Measurements from ENCODE around the gene SNAI1.
"Not testable (repeated sequence)": the region's sequence is repeated elsewhere in the genome, so short reads cannot be mapped to it uniquely, and the experiment has no call there.

SNAI1 gene

GRCh38 chr20:49993301-49993751 is 10.5 kb downstream of the SNAI1 start:
- in situ Hi-C loops (cut with MboI; ENCODE audit: low sequenced_read_pairs, unreplicated experiment): no loop called here
- DNase-seq (ENCODE audit: low spot score): no peak

GRCh38 chr20:49995586-49995985 is 12.8 kb downstream of the SNAI1 start:
- no peak for DNase-seq (ENCODE audit: low spot score)
- in situ Hi-C loops (cut with MboI; ENCODE audit: low sequenced_read_pairs, unreplicated experiment): no loop called here
- TF ChIP-seq CTCF (IDR thresholded peaks at IDR 0.05; ENCODE audit: borderline replicate concordance, control extremely low read depth, extremely low read depth, insufficient read depth, missing control alignments): no peak

More at GRCh38 chr20:49993301-49993751, 10.5 kb downstream of the SNAI1 start:
- TF ChIP-seq CTCF (IDR thresholded peaks at IDR 0.05; ENCODE audit: borderline replicate concordance, control extremely low read depth, extremely low read depth, insufficient read depth, missing control alignments): no peak

GRCh38 chr20:49998478-49999188 is 15.9 kb downstream of the SNAI1 start:
- DNase-seq (ENCODE audit: low spot score); in situ Hi-C loops (cut with MboI; ENCODE audit: low sequenced_read_pairs, unreplicated experiment): not testable (repeated sequence)

- DNase-seq (ENCODE audit: low spot score): peak; percentile 68
- no peak for TF ChIP-seq CTCF (IDR thresholded peaks at IDR 0.05; ENCODE audit: borderline replicate concordance, control extremely low read depth, extremely low read depth, insufficient read depth, missing control alignments)
- in situ Hi-C loops (cut with MboI; ENCODE audit: low sequenced_read_pairs, unreplicated experiment): no loop called here
These were observed 16.5 kb downstream of the SNAI1 start for GRCh38 chr20:49999329-49999728.

GRCh38 chr20:50000548-50001222 is 17.9 kb downstream of the SNAI1 start:
- in situ Hi-C loops (cut with MboI; ENCODE audit: low sequenced_read_pairs, unreplicated experiment); DNase-seq (ENCODE audit: low spot score): not testable (repeated sequence)

- no peak for DNase-seq (ENCODE audit: low spot score)
- in situ Hi-C loops (cut with MboI; ENCODE audit: low sequenced_read_pairs, unreplicated experiment): no loop called here
- no peak for TF ChIP-seq CTCF (IDR thresholded peaks at IDR 0.05; ENCODE audit: borderline replicate concordance, control extremely low read depth, extremely low read depth, insufficient read depth, missing control alignments)
These were observed 19.1 kb downstream of the SNAI1 start for GRCh38 chr20:50001784-50002311.

- in situ Hi-C loops (cut with MboI; ENCODE audit: low sequenced_read_pairs, unreplicated experiment): no loop called here
- no peak for TF ChIP-seq CTCF (IDR thresholded peaks at IDR 0.05; ENCODE audit: borderline replicate concordance, control extremely low read depth, extremely low read depth, insufficient read depth, missing control alignments)
- DNase-seq (ENCODE audit: low spot score): no peak
These were observed 20.5 kb downstream of the SNAI1 start for GRCh38 chr20:50003253-50003656.

Measured in GM13976 (cell line).